GM18505 (cell line): ENCODE results near the gene PML.
A peak's percentile ranks its signal among the peaks of the same experiment; 100 is the strongest.
"Not testable (repeated sequence)": the region's sequence is repeated elsewhere in the genome, so short reads cannot be mapped to it uniquely, and the experiment has no call there.

Experiments used
- ATAC-seq: cut with Tn5 transposase; IDR thresholded peaks from one replicate; pipeline ENCODE4 v1.9.1; 2021; ENCODE audit not compliant: unreplicated experiment
- POLR2A ChIP-seq: IDR thresholded peaks from 4 replicates; pipeline ENCODE4 v1.6.1; 2011; ENCODE audit warnings: borderline replicate concordance; ENCODE audit not compliant: insufficient read depth, insufficient read length; ENCODE audit errors: extremely low read depth

The PML gene

GRCh38 chr15:73968461-73968860 lies 26.1 kb upstream of the PML start:
- TF ChIP-seq POLR2A, result no peak
- no peak for ATAC-seq

GRCh38 chr15:73969151-73969759 lies 25.3 kb upstream of the PML start:
- no peak for ATAC-seq
- TF ChIP-seq POLR2A, result no peak

DNA sequence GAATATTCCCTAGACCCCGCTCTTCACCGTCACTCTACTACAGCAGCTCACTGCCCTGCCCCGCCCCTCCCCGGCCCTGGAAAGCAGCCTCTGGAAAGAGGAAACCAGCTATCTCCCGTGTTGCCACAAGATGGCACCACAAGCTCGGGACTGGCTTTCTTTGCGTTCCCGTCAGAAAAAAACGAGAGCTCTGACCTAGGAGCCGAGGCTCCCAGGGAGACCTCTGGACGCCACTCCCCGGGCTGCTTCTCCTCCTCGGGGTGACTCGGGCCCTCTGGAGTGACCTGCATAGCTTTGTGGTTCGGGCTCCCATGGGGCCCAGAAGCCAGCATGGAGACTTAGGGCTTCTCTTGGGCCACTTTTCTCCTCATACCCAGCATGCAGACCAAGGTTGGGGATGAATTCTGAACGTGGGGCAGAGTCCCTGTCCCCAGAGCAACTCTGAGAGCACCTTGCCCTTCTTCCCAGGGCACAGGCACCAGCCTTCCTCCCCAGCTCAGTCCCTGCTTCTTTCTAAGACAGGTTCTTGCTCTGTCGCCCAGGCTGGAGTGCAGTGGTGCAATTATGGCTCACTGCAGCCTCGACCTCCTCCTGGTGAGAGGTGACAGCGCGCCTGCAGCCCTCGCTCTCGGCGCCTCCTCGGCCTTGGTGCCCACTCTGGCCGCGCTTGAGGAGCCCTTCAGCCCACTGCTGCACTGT lies 21.4 kb upstream of the PML start:
- no peak for TF ChIP-seq POLR2A
- ATAC-seq, result no peak

DNA sequence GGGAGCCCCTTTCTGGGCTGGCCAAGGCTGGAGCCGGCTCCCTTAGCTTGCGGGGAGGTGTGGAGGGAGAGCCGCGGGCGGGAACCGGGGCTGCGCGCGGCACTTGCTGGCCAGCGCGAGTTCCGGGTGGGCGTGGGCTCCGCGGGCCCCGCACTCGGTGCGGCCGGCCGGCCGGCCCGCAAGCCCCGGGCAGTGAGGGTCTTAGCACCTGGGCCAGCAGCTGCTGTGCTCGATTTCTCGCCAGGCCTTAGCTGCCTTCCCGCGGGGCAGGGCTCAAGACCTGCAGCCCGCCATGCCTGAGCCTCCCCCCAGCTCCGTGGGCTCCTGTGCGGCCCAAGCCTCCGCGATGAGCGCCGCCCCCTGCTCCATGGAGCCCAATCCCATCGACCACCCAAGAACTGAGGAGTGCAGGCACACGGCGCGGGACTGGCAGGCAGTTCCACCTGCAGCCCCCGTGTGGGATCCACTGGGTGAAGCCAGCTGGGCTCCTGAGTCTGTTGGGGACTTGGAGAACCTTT lies 20.8 kb upstream of the PML start:
- not testable (repeated sequence) for ATAC-seq

- ATAC-seq, result not testable (repeated sequence)
These were observed 18.9 kb upstream of the PML start for GRCh38 chr15:73975440-73976125.

- no peak for ATAC-seq
- no peak for TF ChIP-seq POLR2A
These were observed 15.6 kb upstream of the PML start for GRCh38 chr15:73978896-73979295.

DNA sequence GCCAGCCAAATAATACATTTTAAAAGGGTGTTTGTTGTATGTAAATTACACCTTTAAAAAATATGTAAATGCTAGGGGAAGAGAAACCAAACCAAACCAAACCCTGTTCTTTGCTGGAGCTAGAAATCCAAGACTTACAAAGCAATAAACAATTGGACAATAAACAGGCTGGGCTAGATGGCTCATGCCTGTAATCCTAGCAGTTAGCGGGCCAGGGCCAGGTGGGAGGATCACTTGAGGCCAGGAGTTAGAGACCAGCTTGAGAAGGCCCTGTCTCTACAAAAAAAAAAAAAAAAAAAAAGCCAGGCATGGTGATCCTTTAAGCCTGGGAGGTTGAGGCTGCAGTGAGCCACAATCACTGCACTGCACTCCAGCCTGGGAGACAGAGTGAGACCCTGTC lies 14.9 kb upstream of the PML start:
- no peak for ATAC-seq
- TF ChIP-seq POLR2A, result no peak

DNA sequence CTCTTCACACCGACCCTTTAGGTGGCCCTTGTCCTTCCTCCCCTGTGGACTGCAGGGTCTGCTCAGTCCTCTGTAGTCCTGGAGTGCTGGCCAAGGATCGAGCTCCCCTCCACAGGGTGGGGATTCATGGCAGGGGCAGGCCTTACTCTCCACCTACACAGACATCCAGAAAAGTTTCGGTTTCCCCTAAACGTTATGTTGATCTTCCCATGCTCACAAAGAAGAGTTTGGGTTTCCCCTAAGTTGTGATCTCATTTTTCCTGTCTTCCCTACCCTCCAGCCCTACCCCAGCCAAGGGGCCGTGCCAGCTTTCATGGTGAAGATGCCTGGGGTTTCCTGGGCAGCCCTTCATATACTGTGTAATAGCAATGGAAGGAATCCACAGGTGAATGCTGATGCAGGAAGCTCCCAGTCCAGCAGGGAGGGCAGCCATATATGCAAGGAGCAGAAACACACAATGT lies 12.7 kb upstream of the PML start:
- no peak for TF ChIP-seq POLR2A
- no peak for ATAC-seq

- peak; percentile 28 for TF ChIP-seq POLR2A
- ATAC-seq, result no peak
These were observed 12.1 kb upstream of the PML start for GRCh38 chr15:73982222-73982962.

DNA sequence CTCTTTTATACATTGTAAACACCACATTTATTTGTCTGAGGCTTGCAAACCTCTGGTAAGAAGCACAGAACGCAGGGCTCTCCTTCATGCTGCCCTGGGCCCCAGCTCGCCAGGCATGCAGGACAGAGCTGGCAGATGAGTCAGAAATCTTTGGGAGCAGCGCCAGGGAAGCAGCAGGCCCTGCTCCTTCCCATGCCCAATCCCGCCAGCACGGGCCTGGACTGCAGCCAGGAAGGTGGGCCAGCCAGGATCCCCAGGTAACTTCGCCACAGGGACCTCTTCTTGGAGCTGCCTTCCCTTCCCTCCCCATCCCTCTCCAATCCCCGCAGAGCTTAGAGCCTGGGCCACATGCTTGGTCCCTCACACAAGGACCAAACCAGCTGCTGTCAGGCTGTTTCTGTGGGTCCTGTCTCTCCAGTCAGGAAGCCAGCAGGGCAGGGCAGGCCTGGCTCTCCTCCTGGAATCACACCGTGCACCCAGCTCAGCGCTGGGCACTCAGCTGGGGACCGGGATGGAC lies 11.2 kb upstream of the PML start:
- ATAC-seq, result no peak
- no peak for TF ChIP-seq POLR2A

- no peak for TF ChIP-seq POLR2A
- ATAC-seq, result no peak
These were observed 10.7 kb upstream of the PML start for GRCh38 chr15:73983773-73984172.

DNA sequence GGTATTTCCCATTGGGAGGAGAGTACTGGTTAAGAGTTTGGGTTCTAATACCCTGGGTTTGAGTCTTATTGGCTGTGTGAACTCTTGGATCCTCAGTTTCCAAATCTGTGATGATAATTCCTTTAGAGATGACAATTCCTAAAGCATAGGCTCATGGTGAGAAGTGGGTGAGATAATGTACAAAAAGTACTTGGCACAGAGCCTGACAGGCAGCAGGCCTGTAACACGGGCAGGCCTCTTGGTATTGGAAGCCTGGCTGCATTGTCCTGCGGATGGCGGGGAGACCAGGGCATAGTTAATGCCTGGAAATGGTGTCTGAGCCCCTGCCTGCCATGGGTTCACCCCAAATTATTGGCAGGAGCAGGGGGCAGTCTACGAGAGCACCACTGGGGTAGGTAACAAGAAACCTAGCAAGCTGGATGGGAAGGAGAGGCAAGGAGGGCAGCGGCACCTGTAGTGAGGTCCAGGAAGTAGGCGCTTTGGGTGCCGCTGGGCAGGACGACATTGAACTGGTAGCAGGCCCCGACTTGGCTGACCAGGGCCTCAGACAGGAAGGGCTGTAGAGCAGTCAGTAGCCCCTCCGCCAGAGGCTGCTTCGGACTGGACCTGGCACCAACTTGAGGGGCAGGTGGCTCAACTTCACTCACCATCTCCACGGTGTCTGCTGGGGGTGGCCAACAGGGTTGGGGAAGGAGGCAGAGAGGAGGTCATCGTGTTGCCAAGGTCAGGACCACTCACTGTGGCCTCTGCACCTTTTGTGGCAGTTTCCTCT lies 10.1 kb upstream of the PML start:
- TF ChIP-seq POLR2A, result no peak
- no peak for ATAC-seq
